IPS-18c (cell line): Measurements from ENCODE around the gene MYADM.
A peak's percentile ranks its signal among the peaks of the same experiment; 100 is the strongest.

ENCODE experiments used
- H3K4me3 ChIP-seq: 2 replicates; pipeline ENCODE4 v1.7.0; 2013; ENCODE audit warnings: low read depth, mild to moderate bottlenecking, low read length, moderate library complexity; ENCODE audit not compliant: insufficient read depth
- H3K9me3 ChIP-seq: one replicate; pipeline ENCODE4 v1.6.1; 2013; ENCODE audit warnings: mild to moderate bottlenecking, low read length, moderate library complexity; ENCODE audit not compliant: control insufficient read depth, insufficient read depth

The MYADM gene

DNA sequence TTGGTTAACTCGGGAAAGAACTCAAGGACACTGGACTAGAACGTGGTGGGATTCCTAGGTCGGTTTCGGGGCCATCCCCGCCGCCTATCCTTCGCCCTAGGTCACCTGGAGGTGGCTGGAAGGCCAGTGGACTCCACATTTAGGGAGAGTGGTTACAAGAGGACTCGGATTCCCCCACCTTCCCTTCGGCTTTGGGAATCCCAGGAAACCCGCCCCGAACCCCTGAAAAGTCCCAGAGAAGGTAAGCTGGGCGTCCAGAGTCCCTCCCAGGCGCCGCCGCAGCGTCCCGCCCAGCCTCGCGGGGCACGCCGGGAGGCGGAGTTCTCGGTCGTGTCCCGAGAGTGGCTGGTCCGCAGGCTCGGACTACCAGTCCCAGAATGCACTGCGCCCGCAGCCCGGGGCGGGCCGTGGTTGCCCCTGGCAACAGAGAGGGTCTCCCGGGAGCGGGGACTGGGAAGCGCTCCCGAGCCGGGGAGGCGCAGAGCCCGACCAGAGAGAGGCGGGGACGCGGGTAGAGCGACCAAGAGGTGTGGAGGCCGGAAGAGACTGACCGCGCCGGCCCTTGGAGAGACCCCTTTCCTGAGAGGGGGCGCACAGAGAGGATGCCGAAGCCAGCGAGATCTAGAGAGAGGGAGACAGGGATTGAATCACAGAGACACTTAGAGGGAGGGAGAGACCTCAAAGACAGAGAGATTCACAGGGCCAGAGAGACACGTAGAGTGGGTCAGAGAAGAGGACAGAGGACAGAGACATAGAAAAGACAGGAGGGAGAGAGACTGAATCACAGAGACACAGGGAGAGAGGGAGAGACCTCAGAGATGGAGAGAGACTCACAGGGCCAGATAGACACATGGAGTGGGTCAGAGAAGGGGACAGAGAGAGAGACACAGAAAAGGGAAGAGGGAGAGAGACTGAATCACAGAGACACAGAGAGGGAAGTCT lies 11.7 kb downstream of the MYADM start:
- no peaks in the 10 kb centered on the region for H3K9me3 ChIP-seq
- H3K4me3 ChIP-seq: peak overlapping the region; percentile 70

DNA sequence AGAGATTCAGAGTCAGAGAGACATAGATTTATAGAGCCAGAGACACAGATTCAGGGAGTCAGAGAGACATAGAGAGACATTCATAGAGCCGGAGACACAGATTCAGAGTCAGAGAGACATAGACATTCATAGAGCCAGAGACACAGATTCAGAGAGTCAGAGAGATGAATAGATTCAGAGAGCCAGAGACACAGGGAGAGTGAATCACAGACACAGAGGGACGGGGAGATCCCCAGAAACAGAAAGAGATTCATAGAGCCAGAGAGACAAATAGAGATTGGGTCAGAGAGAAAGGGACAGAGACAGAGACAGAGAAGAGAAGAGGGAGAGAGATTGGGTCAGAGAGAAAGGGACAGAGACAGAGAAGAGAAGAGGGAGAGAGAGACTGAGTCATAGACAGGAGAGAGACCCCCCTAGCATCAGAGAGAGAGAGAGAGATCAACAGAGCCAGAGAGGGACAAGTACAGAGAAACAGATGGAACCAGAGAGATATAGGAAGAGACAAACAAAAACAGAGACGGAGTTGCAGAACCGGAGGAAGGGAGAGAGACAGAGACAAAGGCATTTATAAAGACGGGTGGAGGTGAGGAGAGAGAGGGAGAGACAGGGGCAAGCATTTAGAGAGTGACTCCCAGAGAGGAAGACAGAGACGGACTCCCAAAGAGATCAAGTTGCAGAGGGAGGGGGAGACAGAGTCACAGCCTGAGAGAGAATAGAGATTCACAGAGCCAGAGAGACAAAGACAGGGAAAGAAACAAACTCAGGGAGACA lies 13.2 kb downstream of the MYADM start:
- no peaks in the 10 kb centered on the region for H3K9me3 ChIP-seq
- H3K4me3 ChIP-seq: peak overlapping the region; percentile 52; the same call in 1 of the 2 replicates

- no peaks in the 10 kb centered on the region for H3K9me3 ChIP-seq
Measured at GRCh38 chr19:53881482-53882390, 14.1 kb downstream of the MYADM start, which contains the start of gene PRKCG. TSS of gene PRKCG (plus strand) at chr19:53882197. CDS start at chr19:53882495, 298 bp downstream.

DNA sequence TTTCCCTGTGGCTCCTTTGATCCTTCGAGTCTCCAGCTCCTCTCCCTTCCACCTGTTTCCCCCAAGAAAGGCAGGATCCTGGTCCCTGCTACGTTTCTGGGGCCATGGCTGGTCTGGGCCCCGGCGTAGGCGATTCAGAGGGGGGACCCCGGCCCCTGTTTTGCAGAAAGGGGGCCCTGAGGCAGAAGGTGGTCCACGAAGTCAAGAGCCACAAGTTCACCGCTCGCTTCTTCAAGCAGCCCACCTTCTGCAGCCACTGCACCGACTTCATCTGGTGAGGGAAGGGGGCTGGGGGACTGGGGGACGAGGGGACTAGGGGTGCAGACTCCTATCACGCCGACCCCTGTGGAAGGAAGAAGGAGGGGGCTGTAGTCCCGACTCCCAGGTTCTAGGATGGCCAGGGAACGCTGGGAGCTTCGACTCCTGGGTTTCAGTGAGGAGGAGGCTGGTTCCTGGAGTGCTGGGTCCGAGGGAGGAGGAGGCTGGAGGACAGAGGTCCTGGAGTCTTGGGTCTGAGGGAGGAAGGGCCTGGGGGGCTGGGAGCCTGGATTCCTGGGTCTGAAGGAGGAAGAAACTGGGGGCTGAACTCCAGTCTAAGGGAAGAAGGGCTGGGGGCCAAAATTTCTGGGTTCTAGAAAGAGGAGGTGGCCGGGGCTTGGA lies 14.8 kb downstream of the MYADM start:
- H3K4me3 ChIP-seq: peak overlapping the region; percentile 52
- H3K9me3 ChIP-seq: peaks cover 2% of the 10 kb centered on the region

More at GRCh38 chr19:53881482-53882390, 14.1 kb downstream of the MYADM start, which contains the start of gene PRKCG:
- H3K4me3 ChIP-seq: peak within 1 kb of the TSS; percentile 52

GRCh38 chr19:53883231-53883661 lies 15.6 kb downstream of the MYADM start:
- H3K4me3 ChIP-seq: peak overlapping the region; percentile 52
- H3K9me3 ChIP-seq: peaks cover 2% of the 10 kb centered on the region

DNA sequence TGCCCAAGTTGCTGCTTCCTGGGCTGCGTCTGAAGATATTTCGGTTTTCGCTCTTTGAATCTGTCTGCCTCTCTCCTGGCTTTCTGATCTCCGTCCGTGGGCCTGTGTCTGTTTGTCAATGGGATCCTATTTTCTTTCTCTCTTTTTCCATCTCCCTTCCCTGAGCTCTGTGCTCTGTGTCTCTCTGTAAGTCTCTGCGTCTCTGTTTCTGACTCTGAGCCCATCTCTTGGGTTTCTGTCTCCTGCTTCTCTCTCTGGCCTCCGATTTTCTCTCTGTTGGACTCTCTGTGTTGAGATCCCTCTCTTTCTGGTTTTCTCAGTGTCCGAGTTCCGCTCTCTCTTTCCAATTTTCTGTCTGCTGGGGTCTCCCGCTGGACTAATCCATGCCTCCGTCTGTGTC lies 16.1 kb downstream of the MYADM start:
- H3K4me3 ChIP-seq: peak overlapping the region; percentile 36
- H3K9me3 ChIP-seq: peaks cover 2% of the 10 kb centered on the region

- Histone ChIP-seq H3K4me3 (peak overlapping the region; percentile 36; the same call in 1 of the 2 replicates), H3K9me3 (peaks cover 2% of the 10 kb centered on the region)
Measured at GRCh38 chr19:53884256-53884655, 16.6 kb downstream of the MYADM start.

DNA sequence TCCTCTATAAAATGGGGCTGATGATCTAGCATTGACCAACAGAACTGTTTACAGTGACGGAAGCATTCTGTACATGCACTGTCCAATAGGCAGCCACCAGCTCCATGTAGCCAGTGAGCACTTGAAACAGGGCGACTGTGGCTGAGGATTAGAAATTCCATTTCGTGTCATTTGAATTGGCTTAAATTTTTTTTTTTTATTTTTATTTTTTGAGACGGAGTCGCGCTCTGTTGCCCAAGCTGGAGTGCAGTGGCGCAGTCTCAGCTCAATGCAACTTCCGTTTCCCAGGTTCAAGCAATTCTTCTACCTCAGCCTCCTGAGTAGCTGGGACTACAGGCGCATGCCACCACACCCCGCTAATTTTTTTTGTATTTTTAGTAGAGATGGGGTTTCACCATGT lies 17.4 kb downstream of the MYADM start:
- no peak overlapping the region for H3K4me3 ChIP-seq
- peaks cover 2% of the 10 kb centered on the region for H3K9me3 ChIP-seq

GRCh38 chr19:53892301-53892980 lies 24.8 kb downstream of the MYADM start:
- no peaks in the 10 kb centered on the region for H3K9me3 ChIP-seq
- H3K4me3 ChIP-seq: no peak overlapping the region

- no peaks in the 10 kb centered on the region for H3K9me3 ChIP-seq
- H3K4me3 ChIP-seq: no peak overlapping the region
Measured at GRCh38 chr19:53892981-53893325, 25.3 kb downstream of the MYADM start.

GRCh38 chr19:53894707-53895106 lies 27.0 kb downstream of the MYADM start:
- H3K9me3 ChIP-seq: no peaks in the 10 kb centered on the region
- H3K4me3 ChIP-seq: no peak overlapping the region

DNA sequence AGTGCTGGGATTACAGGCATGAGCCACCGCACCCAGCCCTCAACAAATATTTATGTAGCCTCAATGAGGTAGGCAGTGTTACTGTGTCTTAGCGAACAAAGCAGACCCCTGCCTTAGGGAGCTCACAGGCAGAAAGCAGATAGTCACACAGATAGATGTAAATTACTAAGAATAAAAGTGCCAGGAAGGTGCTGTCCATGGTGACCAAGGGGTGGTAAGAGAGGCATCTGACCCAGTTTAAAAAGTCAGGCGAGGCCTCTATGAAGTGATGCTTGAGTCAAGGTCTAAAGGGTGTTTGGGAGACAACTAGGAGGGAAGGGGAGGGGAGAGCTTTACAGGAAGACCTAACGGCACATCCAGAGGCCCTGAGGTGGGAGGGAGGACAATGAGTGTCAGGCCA lies 29.0 kb downstream of the MYADM start:
- Histone ChIP-seq H3K4me3 (no peak overlapping the region), H3K9me3 (no peaks in the 10 kb centered on the region)

DNA sequence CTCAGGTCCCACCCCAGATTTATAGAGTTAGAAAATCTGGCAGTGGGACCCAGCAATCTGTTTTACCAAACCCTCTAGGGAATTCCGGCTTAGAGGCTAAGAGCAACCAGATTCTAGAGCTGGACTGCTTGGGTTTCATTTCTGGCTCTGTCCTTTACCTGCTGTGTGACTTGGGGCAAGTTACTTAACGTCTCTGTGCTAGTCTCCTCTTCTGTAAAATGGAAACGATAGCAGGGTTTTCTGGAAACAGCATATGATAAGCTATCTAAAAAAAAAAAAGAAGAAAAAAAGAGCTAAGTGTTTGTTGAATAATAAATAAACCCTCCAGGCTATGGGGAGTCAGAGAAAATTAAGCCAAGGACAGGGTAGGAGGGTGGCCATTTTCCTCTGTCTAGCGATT lies 29.8 kb downstream of the MYADM start:
- Histone ChIP-seq H3K4me3 (no peak overlapping the region), H3K9me3 (no peaks in the 10 kb centered on the region)

GRCh38 chr19:53898166-53898565 lies 30.5 kb downstream of the MYADM start:
- H3K4me3 ChIP-seq: peak overlapping the region; percentile 65

DNA sequence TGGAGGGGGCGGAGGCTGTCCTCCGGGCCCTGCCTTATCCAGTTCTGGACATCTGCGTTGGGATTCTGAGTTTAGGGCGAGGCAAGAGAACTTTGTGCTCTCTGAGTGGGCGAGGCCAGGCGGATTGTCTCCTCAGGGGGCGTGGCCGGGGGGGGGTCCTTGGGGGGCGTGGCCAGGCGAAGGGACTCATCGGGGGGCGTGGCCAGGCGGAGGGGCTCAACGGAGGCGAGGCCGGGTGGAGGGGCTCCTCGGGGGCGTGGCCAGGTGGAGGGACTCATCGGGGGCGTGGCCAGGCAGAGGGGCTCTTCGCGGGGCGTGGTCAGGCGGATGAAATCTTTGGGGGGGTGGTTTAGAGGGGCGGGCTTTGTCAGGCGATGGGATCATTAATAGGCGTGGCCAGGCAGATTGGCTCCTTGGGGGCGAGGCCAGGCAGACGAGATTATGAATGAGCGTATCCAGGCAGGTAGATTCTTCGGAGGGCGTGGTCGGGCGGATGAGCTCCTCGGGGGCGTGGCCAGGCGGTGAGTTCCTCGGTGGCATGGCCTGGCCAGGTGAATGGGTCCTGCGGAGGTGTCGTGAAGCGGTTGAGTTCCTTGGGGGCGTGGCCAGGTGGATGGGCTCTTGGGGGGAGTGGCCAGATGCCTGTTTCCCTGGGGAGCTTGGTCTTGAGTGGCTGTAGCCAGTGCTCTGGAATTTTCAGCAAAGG lies 31.1 kb downstream of the MYADM start:
- Histone ChIP-seq H3K9me3 (no peaks in the 10 kb centered on the region), H3K4me3 (peak overlapping the region; percentile 65)

More at GRCh38 chr19:53898166-53898565, 30.5 kb downstream of the MYADM start:
- no peaks in the 10 kb centered on the region for H3K9me3 ChIP-seq
